ENCODE results near the gene UST.

- no peak for TF ChIP-seq CTCF (conservative IDR thresholded peaks at IDR 0.05 in 1 of 2, IDR thresholded peaks at IDR 0.05 in 1 of 2; ENCODE audit: extremely low read depth in 1 of 2, insufficient read depth in 1 of 2, low read depth in 1 of 2, low read length in 2 of 2)
- no peak for TF ChIP-seq EZH2 (IDR thresholded peaks at IDR 0.05; ENCODE audit: borderline replicate concordance, low read length)
Measured at GRCh38 chr6:148932731-148933130, 185.9 kb downstream of the UST start.

Data from mammary epithelial cell (primary cell).